Karpas-422 (cell line): ENCODE data around the gene SPHK2. TPM values are rescaled to one million over a fixed set of nuclear protein-coding genes. Genes with fewer than 3 reads are reported as not detected.
A peak's percentile ranks its signal among the peaks of the same experiment; 100 is the strongest.

Source experiments
- DNase-seq: peaks from one replicate; pipeline ENCODE4 v3.0.0-alpha.2; 2015
- H2AFZ ChIP-seq: fragments of 200-600 bp; sonication (generic); 2 replicates; pipeline ENCODE4 v1.6.1; 2014; ENCODE audit warnings: antibody characterized with exemption, low read length, mixed read lengths
- H3K27ac ChIP-seq: fragments of 200-600 bp; sonication (generic); 2 replicates; pipeline ENCODE4 v1.5.1; 2014; ENCODE audit warnings: mild to moderate bottlenecking, low read length, moderate library complexity
- H3K27me3 ChIP-seq: fragments of 200-600 bp; sonication (generic); 2 replicates; pipeline ENCODE4 v1.6.1; 2014; ENCODE audit warnings: low read length, mixed read lengths
- H3K36me3 ChIP-seq: fragments of 200-600 bp; sonication (generic); 2 replicates; pipeline ENCODE4 v1.6.1; 2014; ENCODE audit warnings: low read length, mixed read lengths; ENCODE audit not compliant: insufficient read depth
- H3K4me1 ChIP-seq: fragments of 200-600 bp; sonication (generic); 2 replicates; pipeline ENCODE4 v1.6.1; 2014; ENCODE audit warnings: mild to moderate bottlenecking, low read length, mixed read lengths
- H3K4me2 ChIP-seq: fragments of 200-600 bp; sonication (generic); 2 replicates; pipeline ENCODE4 v1.6.1; 2014; ENCODE audit warnings: low read length, low read depth, mild to moderate bottlenecking; ENCODE audit not compliant: poor library complexity, severe bottlenecking
- H3K4me3 ChIP-seq: fragments of 200-600 bp; sonication (generic); 2 replicates; pipeline ENCODE4 v1.5.1; 2014; ENCODE audit warnings: mild to moderate bottlenecking, antibody characterized with exemption, low read length, mixed read lengths
- H3K79me2 ChIP-seq: fragments of 200-600 bp; sonication (generic); 2 replicates; pipeline ENCODE4 v1.6.1; 2014; ENCODE audit warnings: mild to moderate bottlenecking, low read length, mixed read lengths
- H3K9ac ChIP-seq: fragments of 200-600 bp; sonication (generic); 2 replicates; pipeline ENCODE4 v1.6.0; 2014; ENCODE audit warnings: low read length
- H3K9me2 ChIP-seq: fragments of 200-600 bp; sonication (generic), shearing (Covaris generic); replicated peaks from 2 replicates; pipeline ENCODE4 v1.6.0; 2014; ENCODE audit warnings: mild to moderate bottlenecking, low read length, moderate library complexity; ENCODE audit not compliant: insufficient read depth
- H3K9me3 ChIP-seq: fragments of 300-700, 200-600 bp; sonication (generic); 2 replicates; pipeline ENCODE4 v1.6.1; 2014; ENCODE audit warnings: low read length, mixed read lengths
- H4K20me1 ChIP-seq: fragments of 200-600 bp; sonication (generic); 2 replicates; pipeline ENCODE4 v1.6.1; 2014; ENCODE audit warnings: mild to moderate bottlenecking, antibody characterized with exemption, low read length, low read depth; ENCODE audit not compliant: insufficient read depth
- total RNA-seq: library from RNA; depleted of rRNA; stranded (reverse); fragments of >200 nt; shearing (Covaris generic); gene quantifications from 2 replicates; pipeline ENCODE4 v1.2.3, GENCODE V29; 2014; ENCODE audit warnings: low replicate concordance

The SPHK2 gene
- total RNA-seq, 1 experiment from 2014 or later: 30.6 TPM

DNA sequence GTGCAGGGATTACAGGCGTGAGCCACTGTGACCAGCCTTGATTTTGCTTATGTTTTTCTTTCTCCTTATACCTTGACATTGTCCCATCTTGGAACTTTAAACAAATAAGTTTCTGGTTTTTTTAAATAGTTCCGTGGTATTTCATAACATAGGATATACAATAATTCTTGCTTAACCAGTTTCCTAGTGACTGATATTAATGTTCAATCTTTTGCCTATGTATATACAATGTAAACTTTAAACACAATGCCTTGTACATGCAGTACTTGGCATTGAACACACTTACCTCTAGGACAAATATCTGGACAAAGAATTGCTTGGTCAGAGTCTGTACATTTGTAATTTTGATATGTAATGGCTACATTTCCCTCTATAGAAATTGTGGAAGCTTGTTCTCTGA is 37.1 kb upstream of the SPHK2 start:
- Histone ChIP-seq H3K9me2 (no peaks in the 10 kb centered on the region), H3K9me3 (no peaks in the 10 kb centered on the region), H4K20me1 (no peaks in the 10 kb centered on the region), H3K4me3 (no peak overlapping the region), H3K4me2 (no peak overlapping the region), H3K79me2 (no peaks in the 10 kb centered on the region), H3K27me3 (no peaks in the 10 kb centered on the region), H3K9ac (no peak overlapping the region), H3K4me1 (no peaks in the 10 kb centered on the region), H3K36me3 (no peaks in the 10 kb centered on the region), H2AFZ (no peak overlapping the region), H3K27ac (no peak overlapping the region)
- DNase-seq: no peak

DNA sequence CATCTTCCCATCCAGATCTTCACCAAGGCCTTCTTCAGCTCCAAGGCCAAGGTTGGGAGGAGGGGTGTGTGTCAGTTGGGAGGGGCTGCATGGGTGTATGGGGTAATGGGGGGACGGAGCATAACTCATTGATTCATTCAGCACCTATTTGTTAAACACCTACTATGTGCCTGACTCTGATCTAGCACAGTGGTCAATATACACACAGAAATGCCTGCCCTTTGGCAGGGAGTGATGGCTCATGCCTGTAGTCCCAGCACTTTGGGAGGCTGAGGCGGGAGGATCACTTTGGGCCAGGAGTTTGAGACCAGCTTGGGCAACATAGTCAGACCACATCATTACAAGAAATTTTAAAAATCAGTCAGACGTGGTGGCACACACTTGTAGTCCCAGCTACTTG is 31.9 kb upstream of the SPHK2 start:
- no peak overlapping the region for H2AFZ ChIP-seq
- H3K4me2 ChIP-seq: no peak overlapping the region
- no peaks in the 10 kb centered on the region for H4K20me1 ChIP-seq
- DNase-seq: no peak
- no peak overlapping the region for H3K9ac ChIP-seq
- no peak overlapping the region for H3K4me3 ChIP-seq
- no peaks in the 10 kb centered on the region for H3K9me3 ChIP-seq
- no peak overlapping the region for H3K27ac ChIP-seq
- H3K9me2 ChIP-seq: no peaks in the 10 kb centered on the region
- H3K36me3 ChIP-seq: no peaks in the 10 kb centered on the region
- H3K27me3 ChIP-seq: no peaks in the 10 kb centered on the region
- no peaks in the 10 kb centered on the region for H3K79me2 ChIP-seq
- H3K4me1 ChIP-seq: no peaks in the 10 kb centered on the region

GRCh38 chr19:48588670-48589401 is 30.5 kb upstream of the SPHK2 start:
- Histone ChIP-seq H3K4me3 (no peak overlapping the region), H3K9me2 (no peaks in the 10 kb centered on the region), H3K27ac (no peak overlapping the region), H3K9me3 (no peaks in the 10 kb centered on the region), H3K36me3 (no peaks in the 10 kb centered on the region), H3K9ac (no peak overlapping the region), H2AFZ (no peak overlapping the region), H3K79me2 (no peaks in the 10 kb centered on the region), H3K27me3 (no peaks in the 10 kb centered on the region), H3K4me1 (no peaks in the 10 kb centered on the region), H4K20me1 (no peaks in the 10 kb centered on the region), H3K4me2 (no peak overlapping the region)
- DNase-seq: peak; percentile 92

DNA sequence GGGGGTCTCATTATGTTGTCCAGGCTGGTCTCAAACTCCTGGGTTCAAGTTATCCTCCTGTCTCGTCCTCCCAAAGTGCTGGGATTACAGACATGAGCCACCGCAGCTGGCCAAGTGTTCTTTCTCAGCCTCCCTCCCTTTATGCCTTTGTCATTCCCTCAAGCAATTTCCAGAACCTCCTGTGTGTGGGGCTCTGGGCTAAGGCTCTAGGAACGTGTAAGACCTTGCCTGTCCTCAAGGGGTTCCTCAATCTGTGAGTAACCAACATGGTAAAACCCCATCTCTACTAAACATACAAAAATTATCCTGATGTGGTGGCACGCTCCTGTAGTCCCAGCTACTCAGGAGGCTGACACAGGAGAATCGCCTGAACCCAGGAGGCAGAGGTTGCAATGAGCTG is 28.3 kb upstream of the SPHK2 start:
- H3K4me1 ChIP-seq: no peaks in the 10 kb centered on the region
- H4K20me1 ChIP-seq: no peaks in the 10 kb centered on the region
- H3K79me2 ChIP-seq: no peaks in the 10 kb centered on the region
- H3K4me3 ChIP-seq: no peak overlapping the region
- no peak overlapping the region for H2AFZ ChIP-seq
- no peaks in the 10 kb centered on the region for H3K36me3 ChIP-seq
- H3K4me2 ChIP-seq: no peak overlapping the region
- H3K9me2 ChIP-seq: no peaks in the 10 kb centered on the region
- no peaks in the 10 kb centered on the region for H3K27me3 ChIP-seq
- no peaks in the 10 kb centered on the region for H3K9me3 ChIP-seq
- no peak overlapping the region for H3K27ac ChIP-seq
- no peak for DNase-seq
- H3K9ac ChIP-seq: no peak overlapping the region

DNA sequence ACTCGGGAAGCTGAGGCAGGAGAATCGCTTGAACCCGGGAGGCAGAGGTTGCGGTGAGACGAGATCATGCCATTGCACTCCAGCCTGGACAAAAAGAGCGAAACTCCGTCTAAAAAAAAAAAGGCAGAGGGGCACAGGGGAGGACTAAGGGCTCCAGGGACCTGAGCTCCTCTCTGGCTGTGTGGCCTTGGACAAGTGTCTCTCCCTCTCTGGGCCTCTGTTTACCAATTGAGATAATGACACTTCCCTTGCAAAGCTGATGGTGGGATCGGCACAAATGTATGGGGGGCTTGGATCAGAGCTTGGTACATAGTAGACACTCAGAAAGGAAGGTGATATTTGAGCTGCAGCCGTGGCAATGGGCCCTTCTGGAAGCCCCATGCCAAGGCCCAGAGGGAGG is 24.1 kb upstream of the SPHK2 start:
- peak; percentile 10 for DNase-seq
- Histone ChIP-seq H4K20me1 (no peaks in the 10 kb centered on the region), H3K4me1 (no peaks in the 10 kb centered on the region), H3K79me2 (no peaks in the 10 kb centered on the region), H3K9ac (no peak overlapping the region), H3K4me3 (no peak overlapping the region), H3K9me2 (no peaks in the 10 kb centered on the region), H2AFZ (no peak overlapping the region), H3K27me3 (no peaks in the 10 kb centered on the region), H3K27ac (no peak overlapping the region), H3K9me3 (no peaks in the 10 kb centered on the region), H3K36me3 (no peaks in the 10 kb centered on the region), H3K4me2 (no peak overlapping the region)

- Histone ChIP-seq H3K9me2 (no peaks in the 10 kb centered on the region), H3K4me3 (no peak overlapping the region), H3K79me2 (no peaks in the 10 kb centered on the region), H3K9ac (no peak overlapping the region), H3K36me3 (no peaks in the 10 kb centered on the region), H3K27me3 (no peaks in the 10 kb centered on the region), H4K20me1 (no peaks in the 10 kb centered on the region), H3K4me1 (no peaks in the 10 kb centered on the region), H3K9me3 (no peaks in the 10 kb centered on the region), H2AFZ (no peak overlapping the region), H3K4me2 (no peak overlapping the region), H3K27ac (no peak overlapping the region)
- DNase-seq: peak; percentile 29
Observed at GRCh38 chr19:48595833-48596232, 23.5 kb upstream of the SPHK2 start.

- no peak overlapping the region for H3K27ac ChIP-seq
- H3K9ac ChIP-seq: no peak overlapping the region
- H3K9me2 ChIP-seq: no peaks in the 10 kb centered on the region
Observed at GRCh38 chr19:48596237-48596636, 23.1 kb upstream of the SPHK2 start.

DNA sequence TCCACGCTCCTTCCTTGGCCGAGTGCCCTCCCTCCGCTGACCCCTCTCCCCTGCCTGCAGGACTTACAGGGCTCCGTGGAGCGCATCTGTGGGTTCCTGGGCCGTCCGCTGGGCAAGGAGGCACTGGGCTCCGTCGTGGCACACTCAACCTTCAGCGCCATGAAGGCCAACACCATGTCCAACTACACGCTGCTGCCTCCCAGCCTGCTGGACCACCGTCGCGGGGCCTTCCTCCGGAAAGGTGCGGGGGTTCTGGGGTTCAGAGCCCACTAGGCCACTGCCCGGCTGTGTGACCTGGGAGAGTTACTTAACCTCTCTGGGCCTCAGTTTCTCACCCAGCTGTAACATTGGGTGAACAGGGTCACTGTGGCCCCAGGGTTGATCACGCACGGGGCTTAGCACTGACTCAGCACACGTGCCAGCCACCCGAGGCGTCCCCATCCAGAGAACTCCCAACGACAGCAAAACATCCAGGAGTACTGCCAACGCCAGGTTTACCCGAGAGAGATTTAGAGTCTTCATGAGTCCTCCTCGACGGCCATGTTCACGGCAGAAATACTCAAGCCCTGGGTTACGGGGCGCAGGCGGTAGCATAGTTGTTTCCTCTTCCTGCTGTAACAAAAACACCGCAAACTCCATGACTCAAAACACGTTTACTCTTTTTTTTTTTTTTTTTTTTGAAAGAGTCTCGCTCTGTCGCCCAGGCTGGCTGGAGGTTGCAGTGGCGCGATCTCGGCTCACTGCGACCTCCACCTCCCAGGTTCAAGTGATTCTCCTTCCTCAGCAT is 22.4 kb upstream of the SPHK2 start:
- peak; percentile 42 for DNase-seq
- H4K20me1 ChIP-seq: no peaks in the 10 kb centered on the region
- H2AFZ ChIP-seq: no peak overlapping the region
- no peaks in the 10 kb centered on the region for H3K4me1 ChIP-seq
- no peaks in the 10 kb centered on the region for H3K9me2 ChIP-seq
- H3K9me3 ChIP-seq: no peaks in the 10 kb centered on the region
- H3K27me3 ChIP-seq: no peaks in the 10 kb centered on the region
- H3K27ac ChIP-seq: no peak overlapping the region
- no peak overlapping the region for H3K4me3 ChIP-seq
- no peaks in the 10 kb centered on the region for H3K79me2 ChIP-seq
- no peaks in the 10 kb centered on the region for H3K36me3 ChIP-seq
- H3K4me2 ChIP-seq: no peak overlapping the region
- no peak overlapping the region for H3K9ac ChIP-seq

More at GRCh38 chr19:48596237-48596636, 23.1 kb upstream of the SPHK2 start:
- Histone ChIP-seq H3K4me1 (no peaks in the 10 kb centered on the region), H3K4me3 (no peak overlapping the region), H3K27me3 (no peaks in the 10 kb centered on the region), H4K20me1 (no peaks in the 10 kb centered on the region), H3K79me2 (no peaks in the 10 kb centered on the region), H2AFZ (no peak overlapping the region), H3K9me3 (no peaks in the 10 kb centered on the region), H3K4me2 (no peak overlapping the region), H3K36me3 (no peaks in the 10 kb centered on the region)
- DNase-seq: peak; percentile 19
